ENCODE results near the gene ME1. TPM values are rescaled to one million over a fixed set of nuclear protein-coding genes. Genes with fewer than 3 reads are reported as not detected.

ME1 gene
- total and polyA plus RNA-seq, 9 of the 15 experiments (the other 6 are each of a cell fraction or from before 2014, with no cell fraction given): 3.2 to 10.4 (median 5.5) TPM

- TF ChIP-seq MEIS2 (IDR thresholded peaks at IDR 0.05; ENCODE audit: partially characterized antibody) (peak; percentile 70), HBP1 (CRISPR knock-in tag; IDR thresholded peaks at IDR 0.05) (no peak), ZNF740 (CRISPR knock-in tag; IDR thresholded peaks at IDR 0.05) (no peak), ZNF740 (tag; IDR thresholded peaks at IDR 0.05) (no peak), ZNF609 (CRISPR knock-in tag; IDR thresholded peaks at IDR 0.05; ENCODE audit: borderline replicate concordance) (0 out of 2 replicates have a peak, but pooled peaks have one; percentile 77), KDM2B (CRISPR knock-in tag; IDR thresholded peaks at IDR 0.05) (no peak), TOE1 (IDR thresholded peaks at IDR 0.05; ENCODE audit: borderline replicate concordance) (no peak), TOE1 (CRISPR knock-in tag; IDR thresholded peaks at IDR 0.05; ENCODE audit: borderline replicate concordance, low read depth) (no peak), PCBP2 (IDR thresholded peaks at IDR 0.05; ENCODE audit: low read depth, low read length, poor library complexity, severe bottlenecking) (no peak), MAFK (IDR thresholded peaks at IDR 0.05; ENCODE audit: low read length) (peak; percentile 79), TAL1 (IDR thresholded peaks at IDR 0.05) (peak; percentile 79), SFPQ (IDR thresholded peaks at IDR 0.05; ENCODE audit: low read depth, low read length) (no peak), ILK (tag; IDR thresholded peaks at IDR 0.05; ENCODE audit: borderline replicate concordance, low read depth) (no peak), KLF10 (CRISPR knock-in tag; IDR thresholded peaks at IDR 0.05) (no peak), MTF1 (CRISPR knock-in tag; IDR thresholded peaks at IDR 0.05; ENCODE audit: borderline replicate concordance) (no peak), ZNF124 (CRISPR knock-in tag; IDR thresholded peaks at IDR 0.05) (no peak)
- TF ChIP-seq, protein P1, sequence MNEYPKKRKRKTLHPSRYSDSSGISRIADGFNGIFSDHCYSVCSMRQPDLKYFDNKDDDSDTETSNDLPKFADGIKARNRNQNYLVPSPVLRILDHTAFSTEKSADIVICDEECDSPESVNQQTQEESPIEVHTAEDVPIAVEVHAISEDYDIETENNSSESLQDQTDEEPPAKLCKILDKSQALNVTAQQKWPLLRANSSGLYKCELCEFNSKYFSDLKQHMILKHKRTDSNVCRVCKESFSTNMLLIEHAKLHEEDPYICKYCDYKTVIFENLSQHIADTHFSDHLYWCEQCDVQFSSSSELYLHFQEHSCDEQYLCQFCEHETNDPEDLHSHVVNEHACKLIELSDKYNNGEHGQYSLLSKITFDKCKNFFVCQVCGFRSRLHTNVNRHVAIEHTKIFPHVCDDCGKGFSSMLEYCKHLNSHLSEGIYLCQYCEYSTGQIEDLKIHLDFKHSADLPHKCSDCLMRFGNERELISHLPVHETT (CRISPR knock-in tag; conservative IDR thresholded peaks at IDR 0.05 in 1 of 2, IDR thresholded peaks at IDR 0.05 in 1 of 2): no peak
Observed at GRCh38 chr6:83442752-83443151, 11.9 kb upstream of the ME1 start (continued).

Measured in K562 (cell line).